Kidney glomerular epithelial cell (primary cell): ENCODE measurements around the gene CDK5RAP2.

Experiments
- DNase-seq: peaks from one replicate; lab custom pipeline; 2025; lab: John Stamatoyannopoulos, UW

The CDK5RAP2 gene

DNA sequence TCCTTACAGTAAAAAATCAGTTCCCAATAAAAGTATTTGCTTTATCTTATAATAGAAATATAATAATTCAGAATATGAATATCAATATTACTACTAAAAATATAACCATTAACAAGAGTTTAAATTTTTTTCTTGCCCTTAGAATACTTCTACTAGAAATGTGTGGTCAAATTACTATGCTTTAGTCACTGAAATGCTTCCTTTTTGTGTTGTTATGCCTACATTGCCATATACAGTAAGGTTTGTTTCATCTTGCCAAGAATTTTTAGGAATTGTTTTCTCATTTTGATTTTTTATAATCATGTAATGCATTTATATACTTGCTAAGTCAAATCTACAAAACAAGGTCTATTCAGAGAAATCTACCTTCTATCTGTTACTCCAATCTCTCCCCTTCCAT, 181.7 kb downstream of the CDK5RAP2 start:
- DNase-seq: no peak

DNA sequence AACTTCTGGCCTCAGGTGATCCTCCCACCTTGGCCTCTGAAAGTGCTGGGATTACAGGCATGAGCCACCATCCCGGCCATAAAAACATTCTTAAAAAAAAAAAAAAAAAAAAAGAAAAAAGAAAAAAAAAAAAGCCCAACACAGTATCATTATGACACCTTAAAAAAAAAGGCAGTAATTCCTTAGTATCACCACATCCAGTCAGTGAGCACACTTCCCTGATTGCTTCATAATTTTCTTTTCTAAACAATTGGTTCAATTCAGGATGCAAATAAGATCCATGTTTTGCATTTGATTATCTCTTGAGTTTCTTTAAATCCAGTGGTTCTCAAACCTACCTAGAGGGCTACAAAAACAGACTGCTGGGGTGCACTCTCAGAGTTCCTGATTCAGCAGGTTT, 182.5 kb downstream of the CDK5RAP2 start:
- DNase-seq: no peak

DNA sequence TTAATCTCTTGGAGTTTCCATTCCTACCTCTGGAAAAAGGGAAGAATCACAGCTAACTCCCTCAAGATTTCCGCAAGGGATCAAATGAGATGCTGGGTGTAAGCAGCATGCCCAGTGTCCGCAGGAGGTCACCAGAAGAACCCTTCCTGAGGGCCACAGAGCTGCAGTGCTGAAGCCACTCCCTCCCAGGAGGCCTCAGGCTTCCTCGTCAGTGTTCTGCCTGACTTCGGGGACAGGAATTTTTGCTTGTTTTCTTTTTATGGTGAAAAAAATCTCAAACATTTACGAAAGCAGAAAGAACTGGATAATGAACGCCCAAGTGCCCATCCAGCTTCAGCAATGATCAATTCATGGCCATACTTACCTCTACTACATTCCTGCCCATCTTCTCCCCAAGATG, 183.0 kb downstream of the CDK5RAP2 start:
- no peak for DNase-seq

DNA sequence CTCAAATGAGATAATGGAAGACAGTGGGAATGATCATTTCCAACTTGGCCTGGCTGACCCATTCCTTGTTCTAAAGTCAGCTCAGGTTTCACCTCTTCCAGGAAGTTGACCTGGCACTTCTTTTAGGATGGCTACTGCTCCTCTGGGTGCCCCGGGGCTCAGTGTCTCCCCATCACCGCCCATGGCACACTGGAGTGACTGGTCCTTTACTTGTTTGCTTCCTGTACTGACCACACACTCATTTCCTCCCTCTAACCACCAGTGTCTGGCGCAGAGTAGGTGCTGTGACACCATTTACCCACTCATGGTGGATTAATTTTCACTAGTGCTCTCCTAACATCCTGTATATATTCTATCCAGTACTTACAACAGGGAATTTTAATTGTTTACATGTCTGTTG, 183.5 kb downstream of the CDK5RAP2 start:
- DNase-seq: no peak

DNA sequence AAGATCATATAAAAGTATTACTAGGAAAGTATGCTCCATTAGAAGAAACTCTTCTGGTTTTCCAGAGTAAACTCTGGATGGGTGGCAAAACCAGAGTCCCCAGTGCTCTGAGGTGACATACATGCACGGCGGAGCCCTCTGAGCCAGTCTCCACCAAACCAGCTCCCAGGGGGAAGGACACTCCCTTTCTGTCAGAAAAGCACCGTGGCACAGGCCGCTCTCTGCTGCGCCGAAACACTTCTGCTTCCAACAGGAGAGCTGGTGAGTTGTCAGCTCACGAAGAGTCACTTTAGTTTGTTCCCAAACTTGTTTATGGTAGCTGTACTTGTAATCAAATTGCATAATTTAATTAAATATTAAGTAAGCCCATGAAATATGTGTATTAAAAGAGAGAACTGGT, 184.6 kb downstream of the CDK5RAP2 start:
- no peak for DNase-seq

DNA sequence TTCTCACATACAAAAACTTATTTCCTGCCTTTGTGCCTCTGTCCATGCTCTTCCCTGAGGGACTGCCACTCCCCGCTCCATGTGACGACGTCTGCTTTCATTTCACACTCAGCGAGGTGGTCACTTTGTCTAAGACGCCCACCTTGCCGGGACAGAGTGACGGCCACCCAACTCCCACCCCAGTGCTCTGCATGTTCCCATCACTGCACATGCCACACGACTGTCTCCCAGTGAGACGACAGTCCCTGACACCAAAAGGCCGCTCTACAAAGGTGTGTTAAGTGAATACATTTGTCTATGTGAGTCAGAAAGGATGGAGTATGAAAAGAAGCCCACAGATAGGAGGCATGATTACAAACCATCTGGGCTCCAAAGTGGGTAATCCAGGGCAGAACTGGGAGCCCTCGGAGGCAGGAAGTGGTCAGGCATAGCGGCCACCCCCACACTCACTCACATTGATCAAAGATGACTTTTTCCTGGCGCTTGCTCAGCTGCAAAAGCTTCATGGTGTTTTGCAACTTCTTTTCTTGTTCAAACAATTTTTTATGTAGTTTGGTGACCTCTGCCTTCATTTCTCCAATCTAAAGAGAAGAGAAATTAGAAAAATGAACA, 185.8 kb downstream of the CDK5RAP2 start:
- peak; percentile 80 for DNase-seq

DNA sequence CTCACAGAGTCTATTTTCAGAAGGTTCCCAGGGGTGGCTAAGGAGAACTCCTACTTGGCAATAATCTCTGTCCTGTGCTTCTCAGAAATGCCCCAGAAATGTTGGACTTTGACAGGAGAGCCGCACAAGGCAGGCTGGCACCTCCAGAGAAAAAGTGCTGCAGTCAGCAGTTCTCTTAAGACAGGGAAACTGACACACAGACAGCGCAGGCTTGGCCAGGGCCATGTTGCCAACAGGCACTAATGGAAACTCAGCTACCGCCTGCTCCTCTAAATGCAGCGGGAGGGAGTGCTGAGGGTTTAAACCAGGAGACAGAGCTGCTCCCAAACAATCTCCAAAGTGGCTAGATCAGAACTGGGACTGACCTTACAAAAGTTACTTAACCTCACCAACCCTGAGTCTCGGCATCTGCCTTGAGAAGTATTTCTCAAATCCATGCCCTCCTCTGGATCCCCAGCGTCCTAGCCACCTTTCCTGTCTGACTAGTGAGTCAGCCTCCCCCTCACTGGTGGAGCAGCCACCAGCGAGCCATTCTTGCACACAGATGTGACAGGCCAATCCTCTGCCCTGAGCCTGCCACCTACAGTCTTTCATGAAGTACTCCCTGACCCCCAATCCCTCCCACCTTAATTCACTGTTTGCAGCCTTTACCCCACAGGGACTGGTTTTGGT, 186.4 kb downstream of the CDK5RAP2 start:
- DNase-seq: no peak

DNA sequence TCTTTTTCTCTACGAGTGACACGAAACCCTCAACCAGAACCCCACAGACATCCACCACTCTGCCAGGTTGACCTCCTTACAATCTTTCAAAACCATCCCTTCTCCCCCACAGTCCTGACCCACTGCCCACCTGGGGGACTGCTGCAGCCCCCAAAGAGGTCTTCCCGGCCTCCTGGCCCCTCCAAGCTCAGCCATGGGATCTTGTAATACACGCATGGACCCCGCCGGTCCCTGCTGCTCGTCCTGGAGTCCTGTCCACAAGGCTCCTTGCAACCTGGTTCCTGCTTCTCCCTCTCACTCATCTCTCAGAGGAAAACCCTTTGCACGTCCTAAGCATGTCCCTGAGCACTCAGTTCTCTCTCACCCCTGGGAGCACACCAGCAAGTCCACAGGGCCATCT, 187.3 kb downstream of the CDK5RAP2 start:
- no peak for DNase-seq

DNA sequence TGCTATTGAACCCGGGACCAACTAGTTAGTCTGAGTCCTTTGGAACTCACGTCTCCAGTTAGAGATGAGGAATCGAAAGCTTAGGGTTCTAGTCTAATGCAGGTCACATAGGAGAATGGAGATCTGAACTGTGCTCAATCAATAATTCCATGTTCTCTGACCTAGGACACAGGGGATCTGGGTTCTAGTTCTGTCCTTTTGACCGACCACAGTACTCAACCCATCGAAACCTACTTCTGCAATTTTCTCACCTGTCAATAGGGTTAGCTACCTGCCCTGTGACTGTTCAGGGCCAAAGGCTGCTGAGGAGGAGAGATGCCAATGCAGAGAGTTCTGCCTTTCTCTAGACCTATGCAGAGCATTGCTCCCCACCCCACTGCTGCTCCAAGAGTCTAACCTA, 187.7 kb downstream of the CDK5RAP2 start:
- no peak for DNase-seq

DNA sequence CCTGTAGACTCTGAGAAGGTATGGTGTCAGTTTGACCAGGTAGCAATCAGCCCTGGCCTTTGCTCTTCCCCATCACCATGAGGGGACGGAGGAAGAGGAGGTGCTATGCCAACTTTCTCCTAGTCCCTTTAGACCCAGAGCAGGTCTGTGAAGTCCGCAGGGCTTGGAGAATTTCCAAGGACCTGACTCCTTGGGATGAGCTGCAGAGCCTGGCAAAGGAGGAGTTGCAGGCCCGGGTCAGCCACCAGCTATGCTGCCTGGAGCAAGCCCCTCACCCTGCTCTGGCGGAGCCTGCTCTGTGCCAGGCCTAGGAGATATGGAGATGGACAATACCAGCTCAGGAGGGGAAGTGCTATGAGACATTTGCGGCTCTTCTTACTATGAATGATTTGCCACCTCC, 188.3 kb downstream of the CDK5RAP2 start:
- no peak for DNase-seq

DNA sequence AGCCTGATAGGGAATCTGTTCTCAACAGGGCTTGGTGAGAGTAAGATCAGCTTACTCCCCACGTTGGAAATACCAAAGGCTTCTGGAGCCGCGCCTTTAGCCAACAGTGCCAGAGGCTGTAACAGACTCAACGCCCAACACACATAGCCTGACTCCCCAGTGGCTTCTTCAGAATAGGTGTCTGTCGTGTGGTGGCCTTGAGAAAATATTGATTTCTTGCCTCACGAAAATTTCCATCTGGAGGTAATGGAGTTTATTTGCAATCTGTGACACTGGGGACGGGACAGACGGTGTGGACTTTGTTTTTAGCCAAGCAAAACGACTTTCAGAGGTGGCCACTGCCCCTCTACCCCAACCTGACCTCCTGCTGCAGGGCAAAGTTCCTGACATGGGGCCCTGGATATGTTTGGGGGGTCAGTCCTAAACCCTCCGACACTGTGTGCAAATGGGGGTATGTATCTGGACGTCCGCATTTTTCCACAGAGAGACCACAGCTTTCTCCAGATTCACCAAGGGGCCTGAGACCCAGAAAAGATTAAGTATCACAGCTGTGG, 189.3 kb downstream of the CDK5RAP2 start:
- no peak for DNase-seq

DNA sequence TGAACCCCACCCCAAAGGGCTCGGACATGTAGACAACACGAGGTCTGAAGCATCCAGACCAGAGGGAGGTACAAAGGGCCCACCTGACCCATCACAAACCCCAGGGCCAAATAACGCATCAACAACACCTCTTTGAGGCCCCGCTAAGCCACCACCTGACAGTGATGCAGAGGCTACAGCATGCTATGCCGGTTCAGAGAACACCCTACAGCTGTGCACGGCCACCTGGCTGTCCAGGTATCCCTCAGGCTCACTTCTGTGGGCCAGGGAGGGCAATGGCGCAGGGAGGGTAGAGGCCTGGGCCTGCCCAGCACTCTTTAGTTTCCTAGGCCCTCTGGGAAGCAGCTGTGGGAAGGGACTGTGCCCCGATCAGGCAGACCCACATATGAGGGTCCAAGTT, 190.1 kb downstream of the CDK5RAP2 start:
- DNase-seq: no peak

DNA sequence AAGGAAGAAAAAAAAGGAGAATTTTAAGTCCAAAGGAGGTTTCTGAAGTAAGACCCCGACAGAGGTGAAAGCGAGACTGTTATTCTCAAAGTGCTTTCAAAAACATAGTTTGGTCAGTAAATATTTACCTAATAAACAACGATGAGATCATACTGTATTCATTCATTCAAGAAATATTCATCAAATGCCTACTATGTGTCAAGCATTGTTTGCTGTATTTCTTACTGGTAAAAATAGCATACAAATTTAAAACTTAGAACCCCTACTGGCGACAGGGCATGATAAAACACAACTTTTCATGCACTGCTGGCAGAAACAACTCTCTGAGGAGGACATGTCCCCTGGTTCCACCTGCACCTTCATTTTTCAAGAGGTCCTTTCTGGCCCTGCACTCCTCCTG, 190.7 kb downstream of the CDK5RAP2 start:
- DNase-seq: no peak

DNA sequence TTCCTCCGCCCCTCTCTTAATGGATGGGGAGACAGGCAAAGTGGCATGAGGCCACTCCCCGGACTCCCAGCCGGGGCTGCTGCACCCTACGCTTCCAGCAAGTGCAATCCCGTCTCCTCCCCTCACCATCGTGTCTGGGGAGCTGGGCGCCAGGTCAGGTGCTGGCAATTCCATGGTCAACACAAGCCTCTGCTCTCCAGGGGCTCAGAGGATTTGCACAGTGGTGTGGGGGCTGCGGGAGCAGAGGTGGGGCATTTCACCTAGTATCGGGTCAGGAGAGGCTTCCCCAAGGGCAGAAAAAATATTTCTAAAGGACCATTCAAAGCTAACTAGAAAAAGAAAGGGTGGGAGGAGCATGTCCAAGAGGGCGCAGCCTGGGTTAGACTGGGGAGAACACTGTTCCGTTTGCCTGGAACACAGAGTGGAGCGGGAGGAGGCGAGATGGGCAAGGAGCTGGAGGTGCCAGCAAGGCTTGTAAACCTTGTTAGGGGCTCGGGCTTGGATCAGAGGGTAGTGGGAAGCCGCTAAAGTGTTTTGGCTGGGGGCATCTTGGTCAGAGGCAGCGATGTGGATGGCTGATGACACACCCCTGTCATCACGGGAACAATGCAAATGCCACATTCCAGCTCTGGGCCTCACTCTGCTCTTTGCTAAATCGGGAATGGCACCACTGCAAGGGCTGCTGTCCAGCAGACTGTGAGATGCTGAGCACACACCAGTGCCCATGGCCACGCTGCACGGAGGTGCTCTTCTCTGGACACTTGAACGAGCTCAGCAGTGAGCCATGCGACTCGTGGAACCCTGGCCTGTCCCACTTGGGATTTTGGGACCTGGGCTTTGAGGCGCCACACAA, 191.7 kb downstream of the CDK5RAP2 start:
- no peak for DNase-seq

DNA sequence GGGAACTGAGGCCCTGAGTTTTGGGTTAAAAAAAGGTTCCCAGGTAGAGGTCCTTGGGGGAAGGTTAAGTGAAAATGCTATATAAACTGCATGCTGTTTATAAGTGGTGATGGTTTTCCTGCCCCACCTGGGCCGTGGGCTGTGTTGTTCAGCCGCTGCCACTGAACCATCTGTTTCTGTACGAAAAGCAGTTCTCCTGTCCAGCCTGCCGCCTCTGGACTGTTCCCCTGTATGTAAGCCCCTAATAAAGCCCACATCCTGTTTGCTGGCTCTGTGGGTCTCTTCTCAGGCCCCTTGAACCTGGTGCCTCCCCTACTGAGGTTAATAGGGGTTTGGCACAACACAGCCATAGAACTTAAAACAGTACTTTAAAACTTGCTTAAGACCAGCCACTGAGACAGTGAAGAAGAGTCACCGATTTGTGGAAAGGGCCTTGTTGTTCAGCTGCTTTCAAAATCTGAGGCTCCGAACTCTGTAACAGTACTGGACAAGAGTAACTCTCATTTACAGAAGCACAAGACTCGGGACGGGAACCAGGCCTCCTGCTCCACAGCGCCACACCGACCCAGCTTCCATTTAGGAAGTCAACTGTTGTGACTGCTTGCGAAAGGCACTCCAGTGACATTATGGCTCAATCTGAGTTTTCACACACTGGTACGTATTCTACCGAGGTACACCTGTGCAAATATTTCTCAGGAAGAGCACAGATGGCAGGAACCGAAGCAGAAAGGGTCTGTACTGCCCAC, 192.5 kb downstream of the CDK5RAP2 start:
- DNase-seq: no peak

DNA sequence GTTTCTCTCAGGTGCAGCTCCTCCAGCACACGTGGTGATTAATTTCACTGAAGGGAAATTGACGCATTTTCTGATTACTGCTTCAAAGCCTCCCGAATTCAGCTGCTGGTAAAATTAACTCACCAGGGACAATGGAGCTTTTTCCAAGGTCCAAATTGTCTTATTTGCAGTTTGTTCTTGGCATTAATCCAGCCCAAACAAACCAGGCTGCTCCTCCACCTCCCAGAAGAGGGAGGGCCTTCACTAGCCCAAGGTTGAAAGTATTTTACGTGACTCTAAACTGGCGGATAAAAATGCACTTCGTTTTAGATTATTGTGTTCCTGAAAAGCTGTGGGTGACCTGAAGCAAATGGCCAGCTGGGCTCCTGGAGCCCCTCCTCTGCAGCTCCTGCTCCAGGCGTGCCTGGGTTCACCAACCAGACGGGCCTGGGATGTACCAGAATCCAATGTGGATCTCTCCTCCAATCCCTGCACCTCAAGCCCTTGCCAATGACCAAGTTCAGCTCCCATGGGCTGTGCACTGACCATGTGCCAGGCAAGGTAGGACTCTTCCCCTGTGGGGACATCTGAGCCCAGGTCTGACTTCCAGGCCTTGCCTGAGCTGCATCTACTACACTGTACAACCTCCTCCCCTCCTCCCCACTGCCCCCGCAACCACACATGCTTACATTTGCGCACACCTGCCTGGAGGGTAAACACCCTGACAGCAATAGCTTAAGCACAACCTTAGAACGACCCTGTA, 193.4 kb downstream of the CDK5RAP2 start:
- peak; percentile 20 for DNase-seq

DNA sequence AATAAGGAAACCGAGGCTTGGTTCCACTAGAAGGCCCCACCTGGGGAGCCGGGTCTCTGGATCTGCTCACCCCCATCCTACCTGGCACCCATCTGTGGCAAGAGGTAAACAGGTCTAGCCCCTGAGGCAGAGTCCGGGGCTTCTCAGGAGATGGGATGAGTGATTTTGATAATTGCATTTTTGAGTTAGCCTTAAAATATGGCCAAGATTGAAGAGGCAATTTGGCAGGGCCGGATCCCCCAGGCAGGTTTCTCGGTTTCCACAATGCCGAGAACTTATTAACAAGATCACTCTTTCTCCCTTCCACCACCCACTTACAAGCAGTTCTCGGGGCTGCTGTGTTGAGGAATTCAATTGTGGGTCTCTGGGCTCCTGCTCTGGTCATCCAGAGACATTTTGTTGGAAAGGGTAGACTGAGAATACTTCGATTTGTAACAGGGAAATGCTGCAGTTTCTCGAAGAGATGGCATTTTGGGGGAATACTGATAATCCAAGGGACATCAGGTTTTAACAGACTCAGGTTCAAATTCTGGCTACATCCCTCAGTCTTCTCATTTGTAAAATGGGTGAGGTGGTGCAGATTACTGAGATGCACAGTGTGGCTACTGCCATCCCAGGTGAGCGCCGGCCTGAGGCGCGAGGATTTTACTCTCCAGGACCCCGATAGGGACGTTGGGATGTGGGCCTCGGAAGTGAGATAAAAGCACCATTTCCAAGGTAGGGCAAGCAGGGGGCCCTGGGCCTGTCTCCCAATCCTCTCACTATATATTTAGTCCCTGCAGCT, 194.2 kb downstream of the CDK5RAP2 start:
- DNase-seq: no peak

DNA sequence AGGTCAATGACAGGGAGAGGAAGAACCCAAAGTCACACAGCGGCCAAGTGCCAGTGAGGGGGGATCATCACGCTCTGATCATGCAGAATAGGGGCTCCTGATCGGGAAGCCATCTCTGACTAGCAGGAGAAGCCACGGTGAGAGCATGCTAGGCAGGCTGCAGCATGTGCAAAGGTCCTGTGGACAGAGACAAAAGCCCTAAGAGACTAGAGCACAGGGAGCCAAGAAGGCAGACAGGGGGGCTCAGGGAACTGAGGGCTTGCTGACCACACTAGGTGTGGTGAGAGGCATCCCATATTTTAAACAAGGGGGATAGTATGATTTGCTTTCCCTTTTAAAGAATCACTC, 195.1 kb downstream of the CDK5RAP2 start:
- DNase-seq: no peak

DNA sequence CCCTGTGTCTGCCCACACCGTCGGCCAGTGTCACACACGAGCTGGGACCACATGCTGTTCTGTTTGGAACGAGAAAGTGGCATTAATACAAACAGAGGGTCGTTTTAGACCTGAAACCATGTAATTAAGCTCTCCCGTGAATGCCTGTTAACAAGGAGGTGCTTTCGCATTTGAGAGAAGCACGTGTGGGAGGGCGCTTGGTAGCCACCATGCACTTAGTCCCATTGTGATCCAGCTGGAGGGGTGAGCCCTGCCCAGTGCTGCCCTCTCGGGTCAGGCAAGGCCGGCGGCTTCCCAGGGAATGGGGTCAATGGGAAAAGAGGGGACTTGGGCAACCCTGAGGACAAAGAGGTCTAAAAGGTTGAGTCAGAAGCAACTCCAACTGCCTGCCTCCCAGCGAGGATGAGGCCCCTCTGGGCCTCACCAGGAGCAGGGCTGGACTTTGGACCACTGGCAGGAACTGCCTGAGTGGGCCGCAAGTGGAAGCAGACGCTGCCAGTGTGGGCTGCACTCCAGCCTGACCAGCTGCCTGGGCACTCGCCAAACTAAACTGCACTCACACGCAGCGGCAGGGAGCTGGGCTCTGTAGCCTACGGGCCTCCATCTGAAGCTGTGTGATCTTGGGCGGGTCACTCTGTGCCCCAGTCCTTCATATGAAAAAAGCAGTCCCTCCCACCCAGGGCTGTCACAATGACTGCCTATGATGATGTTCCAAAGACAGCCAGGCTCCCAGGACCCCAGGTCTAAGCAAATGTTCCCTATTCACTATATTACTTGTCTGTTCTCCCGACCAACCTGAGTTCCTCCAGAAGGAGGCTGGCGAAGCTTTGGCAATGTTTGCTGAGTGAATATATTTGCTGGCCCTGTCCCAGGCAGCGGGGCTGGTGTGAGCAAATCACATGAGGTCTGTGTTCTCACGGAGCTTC, 195.7 kb downstream of the CDK5RAP2 start:
- no peak for DNase-seq

DNA sequence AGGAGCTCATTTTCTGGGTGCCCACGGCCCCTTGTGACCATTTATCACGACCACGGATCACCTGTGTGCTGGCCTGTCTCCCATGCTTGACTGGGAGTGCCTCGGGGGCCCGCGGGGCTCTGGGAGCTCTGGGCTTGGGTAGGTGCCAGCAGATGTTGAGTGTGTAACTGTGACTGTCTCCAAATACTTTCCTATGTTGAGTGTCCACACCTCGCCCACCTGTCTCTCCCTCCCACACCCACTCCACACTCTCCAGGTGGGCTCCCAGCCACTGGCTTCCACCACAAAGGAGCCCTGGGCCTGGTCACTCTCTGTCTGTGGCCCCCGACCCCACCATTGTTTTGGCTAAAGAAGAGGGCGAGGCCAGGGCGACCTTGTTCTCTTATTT, 196.4 kb downstream of the CDK5RAP2 start:
- DNase-seq: no peak
